Activated naive CD8-positive, alpha-beta T cell treated with anti-CD3 and anti-CD28 coated beads, Interleukin-2, amount 50 U/mL, for 24 hours (primary cell): ENCODE data around the gene SLC30A2.

Experiments used
- ATAC-seq: fragments of 150-1000 bp; cut with Tn5 transposase; one replicate; pipeline ENCODE4 v1.10.0; 2021
- DNase-seq: peaks from one replicate; pipeline ENCODE4 v3.0.0; 2021
- H3K27ac Mint-ChIP-seq: one replicate; pipeline ENCODE4 v1.8.0; 2021; ENCODE audit warnings: mild to moderate bottlenecking, mixed read lengths
- H3K27me3 Mint-ChIP-seq: one replicate; pipeline ENCODE4 v1.8.0; 2021; ENCODE audit warnings: mixed read lengths
- H3K36me3 Mint-ChIP-seq: one replicate; pipeline ENCODE4 v1.8.0; 2021; ENCODE audit warnings: low read depth, mixed read lengths
- H3K4me1 Mint-ChIP-seq: one replicate; pipeline ENCODE4 v1.8.0; 2021; ENCODE audit warnings: mixed read lengths
- H3K4me3 Mint-ChIP-seq: one replicate; pipeline ENCODE4 v1.8.0; 2021; ENCODE audit warnings: mild to moderate bottlenecking, moderate library complexity, mixed read lengths
- H3K9me3 Mint-ChIP-seq: one replicate; pipeline ENCODE4 v1.8.0; 2021; ENCODE audit warnings: mixed read lengths

SLC30A2 gene

GRCh38 chr1:26078286-26079177 lies 32.6 kb upstream of the SLC30A2 start:
- ATAC-seq (no peak), DNase-seq (no peak)
- Mint-ChIP-seq H3K4me3 (no peak overlapping the region), H3K27me3 (peaks cover 6% of the 10 kb centered on the region), H3K27ac (no peak overlapping the region), H3K9me3 (no peaks in the 10 kb centered on the region), H3K36me3 (no peaks in the 10 kb centered on the region), H3K4me1 (no peaks in the 10 kb centered on the region)

- no peaks in the 10 kb centered on the region for H3K4me1 Mint-ChIP-seq
- H3K27ac Mint-ChIP-seq: no peak overlapping the region
- no peaks in the 10 kb centered on the region for H3K9me3 Mint-ChIP-seq
- H3K27me3 Mint-ChIP-seq: peaks cover 4% of the 10 kb centered on the region
- no peak overlapping the region for H3K4me3 Mint-ChIP-seq
- no peaks in the 10 kb centered on the region for H3K36me3 Mint-ChIP-seq
- DNase-seq (no peak), ATAC-seq (no peak)
Observed at GRCh38 chr1:26077524-26077923, 31.6 kb upstream of the SLC30A2 start.

GRCh38 chr1:26075421-26076144 lies 29.7 kb upstream of the SLC30A2 start:
- no peak overlapping the region for H3K27ac Mint-ChIP-seq
- ATAC-seq (no peak), DNase-seq (no peak)
- H3K4me1 Mint-ChIP-seq: no peaks in the 10 kb centered on the region
- H3K4me3 Mint-ChIP-seq: no peak overlapping the region
- no peaks in the 10 kb centered on the region for H3K36me3 Mint-ChIP-seq
- no peaks in the 10 kb centered on the region for H3K9me3 Mint-ChIP-seq
- H3K27me3 Mint-ChIP-seq: peaks cover 9% of the 10 kb centered on the region

GRCh38 chr1:26072305-26072704 lies 26.4 kb upstream of the SLC30A2 start:
- H3K4me3 Mint-ChIP-seq: no peak overlapping the region
- H3K27me3 Mint-ChIP-seq: peaks cover 18% of the 10 kb centered on the region
- H3K4me1 Mint-ChIP-seq: no peaks in the 10 kb centered on the region

GRCh38 chr1:26070963-26071342 lies 25.0 kb upstream of the SLC30A2 start:
- Mint-ChIP-seq H3K4me1 (no peaks in the 10 kb centered on the region), H3K9me3 (no peaks in the 10 kb centered on the region), H3K27me3 (peaks cover 15% of the 10 kb centered on the region), H3K4me3 (no peak overlapping the region), H3K27ac (no peak overlapping the region), H3K36me3 (no peaks in the 10 kb centered on the region)
- no peak for ATAC-seq
- no peak for DNase-seq

More at GRCh38 chr1:26072305-26072704, 26.4 kb upstream of the SLC30A2 start:
- ATAC-seq (no peak), DNase-seq (no peak)
- no peaks in the 10 kb centered on the region for H3K9me3 Mint-ChIP-seq
- H3K27ac Mint-ChIP-seq: no peak overlapping the region
- H3K36me3 Mint-ChIP-seq: no peaks in the 10 kb centered on the region

- no peaks in the 10 kb centered on the region for H3K9me3 Mint-ChIP-seq
- no peaks in the 10 kb centered on the region for H3K4me1 Mint-ChIP-seq
- no peak overlapping the region for H3K4me3 Mint-ChIP-seq
- ATAC-seq (peak; percentile 7), DNase-seq (no peak)
- H3K27me3 Mint-ChIP-seq: peaks cover 15% of the 10 kb centered on the region
- no peaks in the 10 kb centered on the region for H3K36me3 Mint-ChIP-seq
- H3K27ac Mint-ChIP-seq: no peak overlapping the region
Observed at GRCh38 chr1:26070296-26070962, 24.5 kb upstream of the SLC30A2 start.

GRCh38 chr1:26069941-26070295 lies 24.0 kb upstream of the SLC30A2 start:
- no peak overlapping the region for H3K4me3 Mint-ChIP-seq
- no peak for ATAC-seq
- H3K9me3 Mint-ChIP-seq: no peaks in the 10 kb centered on the region
- H3K36me3 Mint-ChIP-seq: no peaks in the 10 kb centered on the region
- H3K4me1 Mint-ChIP-seq: no peaks in the 10 kb centered on the region
- no peak for DNase-seq
- H3K27ac Mint-ChIP-seq: no peak overlapping the region
- H3K27me3 Mint-ChIP-seq: peaks cover 15% of the 10 kb centered on the region

GRCh38 chr1:26067432-26067911 lies 21.6 kb upstream of the SLC30A2 start, which contains the start of gene TRIM63:
Gene TRIM63, minus strand, starts transcription at chr1:26067630. Its CDS starts 136 bp downstream, at chr1:26067494.
- Mint-ChIP-seq H3K27me3 (peaks cover 15% of the 10 kb centered on the region), H3K36me3 (no peaks in the 10 kb centered on the region), H3K9me3 (no peaks in the 10 kb centered on the region), H3K4me1 (no peaks in the 10 kb centered on the region), H3K4me3 (no peak within 1 kb of the TSS), H3K27ac (no peak within 1 kb of the TSS)
- DNase-seq (no peak), ATAC-seq (no peak)

GRCh38 chr1:26066857-26067256 lies 20.9 kb upstream of the SLC30A2 start:
- Mint-ChIP-seq H3K27ac (no peak overlapping the region), H3K4me1 (no peaks in the 10 kb centered on the region), H3K9me3 (no peaks in the 10 kb centered on the region), H3K36me3 (no peaks in the 10 kb centered on the region), H3K4me3 (no peak overlapping the region), H3K27me3 (peaks cover 10% of the 10 kb centered on the region)
- DNase-seq (no peak), ATAC-seq (no peak)

GRCh38 chr1:26066160-26066559 lies 20.2 kb upstream of the SLC30A2 start:
- no peaks in the 10 kb centered on the region for H3K9me3 Mint-ChIP-seq
- DNase-seq: no peak
- H3K4me3 Mint-ChIP-seq: no peak overlapping the region
- H3K27ac Mint-ChIP-seq: no peak overlapping the region
- H3K27me3 Mint-ChIP-seq: peaks cover 10% of the 10 kb centered on the region
- no peak for ATAC-seq
- H3K4me1 Mint-ChIP-seq: no peaks in the 10 kb centered on the region
- H3K36me3 Mint-ChIP-seq: no peaks in the 10 kb centered on the region

GRCh38 chr1:26064553-26064952 lies 18.6 kb upstream of the SLC30A2 start:
- no peak for ATAC-seq
- Mint-ChIP-seq H3K9me3 (no peaks in the 10 kb centered on the region), H3K4me1 (no peaks in the 10 kb centered on the region), H3K36me3 (no peaks in the 10 kb centered on the region), H3K27ac (no peak overlapping the region), H3K27me3 (peaks cover 7% of the 10 kb centered on the region), H3K4me3 (no peak overlapping the region)
- DNase-seq: no peak

GRCh38 chr1:26060832-26061574 lies 15.1 kb upstream of the SLC30A2 start:
- no peaks in the 10 kb centered on the region for H3K9me3 Mint-ChIP-seq
- H3K27me3 Mint-ChIP-seq: peaks cover under 1% of the 10 kb centered on the region
- no peaks in the 10 kb centered on the region for H3K36me3 Mint-ChIP-seq
- H3K27ac Mint-ChIP-seq: no peak overlapping the region
- ATAC-seq (no peak), DNase-seq (no peak)
- no peak overlapping the region for H3K4me3 Mint-ChIP-seq
- H3K4me1 Mint-ChIP-seq: no peaks in the 10 kb centered on the region

- DNase-seq (no peak), ATAC-seq (no peak)
- peaks cover 7% of the 10 kb centered on the region for H3K27me3 Mint-ChIP-seq
- H3K9me3 Mint-ChIP-seq: no peaks in the 10 kb centered on the region
- H3K4me3 Mint-ChIP-seq: no peak overlapping the region
- H3K27ac Mint-ChIP-seq: no peak overlapping the region
- no peaks in the 10 kb centered on the region for H3K4me1 Mint-ChIP-seq
- no peaks in the 10 kb centered on the region for H3K36me3 Mint-ChIP-seq
Observed at GRCh38 chr1:26059906-26060305, 14.0 kb upstream of the SLC30A2 start.

GRCh38 chr1:26058052-26058595 lies 12.2 kb upstream of the SLC30A2 start:
- ATAC-seq (no peak), DNase-seq (no peak)
- Mint-ChIP-seq H3K4me3 (no peak overlapping the region), H3K36me3 (no peaks in the 10 kb centered on the region), H3K27me3 (peaks cover 17% of the 10 kb centered on the region), H3K4me1 (no peaks in the 10 kb centered on the region), H3K27ac (no peak overlapping the region), H3K9me3 (no peaks in the 10 kb centered on the region)
